GM13976 (cell line): ENCODE results near the gene IGF1R.

Source experiments
- DNase-seq: peaks from one replicate; pipeline ENCODE4 v3.0.0; 2012; ENCODE audit warnings: low spot score
- in situ Hi-C: fragments of 300-500 bp; cut with MboI; formaldehyde crosslinking; loops from one replicate; pipeline ENCODE4 v1.12.0; 2022; ENCODE audit warnings: low sequenced_read_pairs, mixed read lengths, inconsistent platforms; ENCODE audit not compliant: unreplicated experiment
- TF ChIP-seq, protein P1 (sequence below): IDR thresholded peaks from 2 replicates; pipeline ENCODE4 v1.5.1; 2012; ENCODE audit warnings: borderline replicate concordance, mild to moderate bottlenecking; ENCODE audit not compliant: insufficient read depth; ENCODE audit errors: extremely low read depth, missing control alignments, control extremely low read depth

IGF1R gene

GRCh38 chr15:98713585-98714001, 65.3 kb downstream of the IGF1R start:
- DNase-seq = no peak
- in situ Hi-C loops = no loop called here
- TF ChIP-seq, protein P1, sequence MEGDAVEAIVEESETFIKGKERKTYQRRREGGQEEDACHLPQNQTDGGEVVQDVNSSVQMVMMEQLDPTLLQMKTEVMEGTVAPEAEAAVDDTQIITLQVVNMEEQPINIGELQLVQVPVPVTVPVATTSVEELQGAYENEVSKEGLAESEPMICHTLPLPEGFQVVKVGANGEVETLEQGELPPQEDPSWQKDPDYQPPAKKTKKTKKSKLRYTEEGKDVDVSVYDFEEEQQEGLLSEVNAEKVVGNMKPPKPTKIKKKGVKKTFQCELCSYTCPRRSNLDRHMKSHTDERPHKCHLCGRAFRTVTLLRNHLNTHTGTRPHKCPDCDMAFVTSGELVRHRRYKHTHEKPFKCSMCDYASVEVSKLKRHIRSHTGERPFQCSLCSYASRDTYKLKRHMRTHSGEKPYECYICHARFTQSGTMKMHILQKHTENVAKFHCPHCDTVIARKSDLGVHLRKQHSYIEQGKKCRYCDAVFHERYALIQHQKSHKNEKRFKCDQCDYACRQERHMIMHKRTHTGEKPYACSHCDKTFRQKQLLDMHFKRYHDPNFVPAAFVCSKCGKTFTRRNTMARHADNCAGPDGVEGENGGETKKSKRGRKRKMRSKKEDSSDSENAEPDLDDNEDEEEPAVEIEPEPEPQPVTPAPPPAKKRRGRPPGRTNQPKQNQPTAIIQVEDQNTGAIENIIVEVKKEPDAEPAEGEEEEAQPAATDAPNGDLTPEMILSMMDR = no peak

GRCh38 chr15:98714922-98715321, 66.6 kb downstream of the IGF1R start:
- DNase-seq = no peak
- in situ Hi-C loops = no loop called here
- TF ChIP-seq, protein P1 = no peak

GRCh38 chr15:98715401-98715800, 67.1 kb downstream of the IGF1R start:
- in situ Hi-C loops = no loop called here
- TF ChIP-seq, protein P1 = no peak
- no peak for DNase-seq

DNA sequence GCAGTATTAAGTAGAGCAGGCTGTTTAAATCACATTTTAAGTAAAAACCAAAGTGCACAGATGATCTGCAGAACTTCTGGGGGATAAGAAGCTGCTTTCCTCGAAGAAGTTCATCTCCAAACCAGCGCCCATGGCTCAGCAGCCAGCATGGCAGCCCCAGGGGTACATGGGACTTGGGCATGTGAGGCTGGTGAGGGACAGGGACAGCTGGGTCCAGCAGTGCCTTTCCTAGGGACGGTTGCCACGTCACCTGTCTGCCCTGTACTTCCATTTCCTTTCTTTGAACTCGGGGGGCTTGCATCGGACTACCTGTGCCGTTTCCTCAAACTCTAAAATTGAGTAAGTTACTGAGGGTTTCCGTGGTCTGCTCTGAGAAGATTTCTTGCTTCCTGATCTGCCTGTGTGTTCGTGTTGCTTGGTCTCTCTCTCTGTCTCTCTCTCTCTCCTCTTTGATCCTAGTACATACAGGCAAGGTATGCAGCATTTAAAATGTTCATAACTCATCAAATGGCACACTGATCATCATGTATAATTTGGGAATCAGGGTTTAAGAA, 67.6 kb downstream of the IGF1R start:
- in situ Hi-C loops = no loop called here
- TF ChIP-seq, protein P1 = no peak
- no peak for DNase-seq

- no peak for DNase-seq
- TF ChIP-seq, protein P1 = no peak
- in situ Hi-C loops = no loop called here
Observed at GRCh38 chr15:98717371-98717770, 69.0 kb downstream of the IGF1R start.

GRCh38 chr15:98717942-98718341, 69.6 kb downstream of the IGF1R start:
- DNase-seq = no peak
- TF ChIP-seq, protein P1 = no peak
- in situ Hi-C loops = no loop called here
